Thoracic aorta (tissue), 2 donors: Measurements from ENCODE around the gene MTOR. TPM values are rescaled to one million over a fixed set of nuclear protein-coding genes. Genes with fewer than 3 reads are reported as not detected.

Experiments
- ATAC-seq: fragments of 150-250 bp; one replicate; pipeline ENCODE4 v1.8.0; 2017; ENCODE audit warnings: low read depth; ENCODE audit not compliant: insufficient number of reproducible peaks, low FRiP score
- DNase-seq: peaks from one replicate; pipeline ENCODE4 v3.0.0-alpha.2; 2020; ENCODE audit warnings: low spot score
- H3K27ac ChIP-seq, 2 donors: fragments of 200-600 bp; sonication (generic); 1 replicate in 1 of 2; 2 replicates in 1 of 2; pipeline ENCODE4 v1.5.1; 2016; ENCODE audit warnings: mild to moderate bottlenecking in 2 of 2, moderate library complexity in 2 of 2
- H3K27me3 ChIP-seq: fragments of 200-600 bp; sonication (generic); replicated peaks from 2 replicates; pipeline ENCODE4 v1.6.0; 2016; ENCODE audit warnings: mild to moderate bottlenecking; ENCODE audit not compliant: insufficient read depth
- H3K36me3 ChIP-seq: fragments of 200-600 bp; sonication (generic); one replicate; pipeline ENCODE4 v1.5.1; 2016
- H3K4me1 ChIP-seq, 2 donors: fragments of 200-600 bp; sonication (generic); 1 replicate in 1 of 2; 2 replicates in 1 of 2; pipeline versions ENCODE4 v1.5.1 to v1.6.0; 2016; ENCODE audit warnings: low read depth in 2 of 2, mild to moderate bottlenecking in 1 of 2; ENCODE audit not compliant: control insufficient read depth in 1 of 2
- H3K4me3 ChIP-seq: fragments of 200-600 bp; sonication (generic); 2 replicates; pipeline ENCODE4 v1.5.1; 2016; ENCODE audit warnings: mild to moderate bottlenecking
- H3K9me3 ChIP-seq: fragments of 200-600 bp; sonication (generic); 2 replicates; pipeline ENCODE4 v1.5.1; 2016
- total RNA-seq, 2 donors: library from RNA; depleted of rRNA; stranded (reverse); fragments of >200 nt; gene quantifications; one replicate each; pipeline versions ENCODE4 v1.1.0 to v1.2.3, GENCODE V29; 2016
- TF ChIP-seq, protein P1 (sequence below): fragments of 200-600 bp; sonication (generic); IDR thresholded peaks from one replicate; pipeline ENCODE4 v1.5.1; 2019; ENCODE audit warnings: antibody characterized with exemption

MTOR gene
- total RNA-seq, 2 donors from 2014 or later = 37.5 to 48.7 TPM

DNA sequence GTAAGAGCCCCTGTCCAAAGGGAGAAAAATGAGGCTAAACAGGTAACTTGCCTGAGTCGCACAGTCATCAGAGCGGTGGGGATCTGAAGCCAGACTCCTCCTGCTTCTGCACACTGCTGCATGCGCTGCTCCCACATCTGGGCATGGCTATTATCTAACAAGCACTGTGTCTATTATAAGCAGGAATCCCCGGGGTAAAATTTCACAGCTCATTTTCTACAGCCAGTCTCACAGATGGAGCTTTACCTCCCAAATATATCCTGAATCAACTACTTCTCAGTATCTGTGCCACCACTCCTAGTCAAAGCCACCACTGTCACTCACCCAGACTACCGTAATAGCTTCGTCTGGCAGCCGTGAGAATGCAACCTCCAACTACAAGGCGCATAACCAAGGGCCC lies 9.8 kb downstream of the MTOR start:
- no peak overlapping the region for H3K27ac ChIP-seq
- H3K36me3 ChIP-seq = peaks cover 69% of the 10 kb centered on the region
- no peaks in the 10 kb centered on the region for H3K4me1 ChIP-seq
- no peaks in the 10 kb centered on the region for H3K27me3 ChIP-seq
- no peak overlapping the region for H3K4me3 ChIP-seq
- no peak for DNase-seq
- TF ChIP-seq, protein P1, sequence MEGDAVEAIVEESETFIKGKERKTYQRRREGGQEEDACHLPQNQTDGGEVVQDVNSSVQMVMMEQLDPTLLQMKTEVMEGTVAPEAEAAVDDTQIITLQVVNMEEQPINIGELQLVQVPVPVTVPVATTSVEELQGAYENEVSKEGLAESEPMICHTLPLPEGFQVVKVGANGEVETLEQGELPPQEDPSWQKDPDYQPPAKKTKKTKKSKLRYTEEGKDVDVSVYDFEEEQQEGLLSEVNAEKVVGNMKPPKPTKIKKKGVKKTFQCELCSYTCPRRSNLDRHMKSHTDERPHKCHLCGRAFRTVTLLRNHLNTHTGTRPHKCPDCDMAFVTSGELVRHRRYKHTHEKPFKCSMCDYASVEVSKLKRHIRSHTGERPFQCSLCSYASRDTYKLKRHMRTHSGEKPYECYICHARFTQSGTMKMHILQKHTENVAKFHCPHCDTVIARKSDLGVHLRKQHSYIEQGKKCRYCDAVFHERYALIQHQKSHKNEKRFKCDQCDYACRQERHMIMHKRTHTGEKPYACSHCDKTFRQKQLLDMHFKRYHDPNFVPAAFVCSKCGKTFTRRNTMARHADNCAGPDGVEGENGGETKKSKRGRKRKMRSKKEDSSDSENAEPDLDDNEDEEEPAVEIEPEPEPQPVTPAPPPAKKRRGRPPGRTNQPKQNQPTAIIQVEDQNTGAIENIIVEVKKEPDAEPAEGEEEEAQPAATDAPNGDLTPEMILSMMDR = no peak
- ATAC-seq = no peak
- no peaks in the 10 kb centered on the region for H3K9me3 ChIP-seq

DNA sequence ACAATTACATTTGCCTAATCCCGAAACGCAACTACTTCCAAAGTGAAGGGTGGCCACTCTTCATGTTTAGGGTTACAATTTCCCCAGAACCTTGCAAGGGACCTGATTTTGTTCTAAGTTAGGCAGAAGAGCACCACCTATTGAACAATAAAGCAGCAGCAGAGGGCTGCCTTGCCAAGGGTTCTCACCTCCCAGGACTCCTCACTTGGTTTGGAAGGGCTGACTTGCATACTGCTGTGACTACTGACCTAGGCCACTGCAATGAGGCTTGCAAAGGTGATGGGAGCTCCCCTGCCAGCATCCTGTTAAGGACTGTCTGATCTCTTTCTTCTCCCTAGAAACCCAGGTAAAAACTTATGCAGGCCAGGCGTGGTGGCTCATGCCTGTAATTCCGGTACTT lies 14.2 kb downstream of the MTOR start:
- ATAC-seq (no peak), DNase-seq (no peak)
- Histone ChIP-seq H3K27me3 (no peaks in the 10 kb centered on the region), H3K9me3 (no peaks in the 10 kb centered on the region), H3K27ac (no peak overlapping the region), H3K4me1 (no peaks in the 10 kb centered on the region), H3K4me3 (no peak overlapping the region), H3K36me3 (peaks cover 52% of the 10 kb centered on the region)
- TF ChIP-seq, protein P1 = no peak

DNA sequence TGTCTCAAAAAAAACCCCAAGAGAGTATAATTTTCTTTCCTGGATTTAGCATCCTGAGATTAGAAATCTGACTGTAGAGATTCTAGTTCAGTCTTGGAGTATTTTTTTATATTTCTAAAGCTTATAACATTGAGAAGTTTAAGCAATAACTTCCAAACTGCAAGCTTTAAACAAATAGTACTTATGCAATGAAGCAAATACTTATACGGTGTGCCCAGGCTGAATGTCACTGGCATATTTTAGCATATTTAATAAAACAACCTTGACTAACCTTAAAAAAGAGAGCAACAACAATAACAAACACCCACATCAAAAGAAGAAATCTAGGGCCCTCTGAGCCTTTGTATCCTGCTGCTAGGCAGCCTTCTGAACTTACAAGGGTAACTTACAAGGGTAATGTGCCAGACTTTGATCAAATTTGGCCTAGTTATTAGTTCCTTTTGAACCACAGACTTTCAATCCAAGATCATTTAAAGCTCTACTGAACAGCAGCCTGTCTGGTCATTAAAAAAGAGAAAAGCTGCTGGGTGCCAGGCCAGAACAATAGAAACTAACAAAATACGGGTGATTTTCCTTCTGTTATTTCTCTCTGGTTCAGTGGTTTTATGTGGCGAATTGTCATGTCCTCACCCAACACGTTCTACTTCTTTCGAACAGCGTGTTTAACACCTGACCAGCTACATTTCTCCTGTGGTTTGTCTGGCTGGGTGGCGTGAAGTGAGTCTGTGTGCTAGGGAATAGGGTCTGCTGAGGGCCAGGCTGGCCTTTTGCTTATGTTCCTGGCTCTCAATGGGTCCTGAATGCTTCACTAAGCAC lies 16.2 kb downstream of the MTOR start:
- DNase-seq = no peak
- no peak overlapping the region for H3K27ac ChIP-seq
- peaks cover 51% of the 10 kb centered on the region for H3K36me3 ChIP-seq

DNA sequence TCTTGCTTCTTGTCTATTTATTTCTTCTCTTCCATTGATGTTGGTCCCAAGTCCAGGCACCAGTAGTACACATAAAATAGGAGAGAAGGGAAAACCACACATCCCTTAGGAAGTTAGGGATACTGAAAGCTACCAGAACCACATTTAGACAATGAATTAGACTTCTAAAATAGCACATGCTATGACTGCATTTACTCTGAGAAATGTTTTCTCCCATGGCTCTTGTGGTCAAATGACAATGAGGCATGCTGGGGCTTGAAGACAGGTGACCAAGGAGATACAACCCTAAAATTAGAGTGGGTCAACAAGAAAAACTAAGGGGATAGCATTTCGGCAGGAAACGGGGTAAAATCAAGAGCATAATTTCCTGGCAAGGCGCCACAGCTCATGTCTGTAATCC lies 17.1 kb downstream of the MTOR start:
- Histone ChIP-seq H3K36me3 (peaks cover 51% of the 10 kb centered on the region), H3K4me1 (no peaks in the 10 kb centered on the region), H3K4me3 (no peak overlapping the region), H3K9me3 (no peaks in the 10 kb centered on the region), H3K27ac (no peak overlapping the region), H3K27me3 (no peaks in the 10 kb centered on the region)
- DNase-seq = no peak
- ATAC-seq = no peak
- TF ChIP-seq, protein P1 = no peak

More for the DNA sequence above, 16.2 kb downstream of the MTOR start:
- Histone ChIP-seq H3K27me3 (no peaks in the 10 kb centered on the region), H3K4me1 (no peaks in the 10 kb centered on the region), H3K4me3 (no peak overlapping the region), H3K9me3 (no peaks in the 10 kb centered on the region)
- no peak for ATAC-seq
- TF ChIP-seq, protein P1 = no peak

DNA sequence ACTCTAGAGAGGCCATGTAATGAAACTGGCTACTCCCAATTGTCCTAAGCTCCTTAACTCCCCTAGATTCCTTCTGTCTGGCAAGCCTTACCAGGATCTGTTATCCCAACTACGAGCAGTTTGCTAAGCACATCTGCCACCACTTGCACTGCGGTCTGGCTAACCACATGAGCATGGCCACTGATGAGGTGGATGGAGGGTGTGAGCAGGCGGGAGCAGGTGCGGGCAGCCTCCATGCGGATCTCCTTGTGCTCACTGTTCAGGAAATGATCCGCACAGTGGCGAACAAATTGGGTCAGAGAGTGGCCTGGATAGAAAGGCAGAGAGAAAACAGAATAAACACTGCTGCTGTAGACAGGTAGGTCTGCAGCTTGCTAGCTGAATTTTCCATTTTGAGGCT lies 24.0 kb downstream of the MTOR start:
- TF ChIP-seq, protein P1 = no peak
- ATAC-seq (no peak), DNase-seq (no peak)
- Histone ChIP-seq H3K4me1 (no peaks in the 10 kb centered on the region), H3K9me3 (no peaks in the 10 kb centered on the region), H3K4me3 (no peak overlapping the region), H3K27me3 (no peaks in the 10 kb centered on the region), H3K36me3 (peaks cover 66% of the 10 kb centered on the region), H3K27ac (no peak overlapping the region)
